Measurements from ENCODE around the gene FBXW7. TPM values are rescaled to one million over a fixed set of nuclear protein-coding genes. Genes with fewer than 3 reads are reported as not detected.
A peak's percentile ranks its signal among the peaks of the same experiment; 100 is the strongest.
"Not testable (repeated sequence)": the region's sequence is repeated elsewhere in the genome, so short reads cannot be mapped to it uniquely, and the experiment has no call there.

FBXW7 gene
- total RNA-seq, 6 experiments from 2014 or later, result 12.9 to 25.5 (median 17.6) TPM

DNA sequence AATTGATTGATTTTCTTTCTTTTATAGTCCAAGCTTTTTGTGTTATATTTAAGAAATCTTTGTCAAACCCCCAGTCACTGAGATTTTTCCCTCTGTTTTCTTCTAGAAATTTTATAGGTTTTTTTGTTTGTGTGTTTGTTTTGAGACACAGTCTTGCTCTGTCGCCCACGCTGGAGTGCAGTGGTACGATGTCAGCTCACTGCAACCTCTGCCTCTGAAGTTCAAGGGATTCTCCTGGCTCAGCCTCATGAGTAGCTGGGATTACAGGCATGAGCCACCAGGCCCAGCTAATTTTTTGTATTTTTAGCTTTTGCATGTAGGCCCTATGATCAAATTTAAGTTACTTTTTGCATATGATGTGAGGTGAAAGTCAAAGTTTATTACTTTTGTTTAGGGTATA, 20.9 kb upstream of the FBXW7 start:
- TF ChIP-seq, protein P1, sequence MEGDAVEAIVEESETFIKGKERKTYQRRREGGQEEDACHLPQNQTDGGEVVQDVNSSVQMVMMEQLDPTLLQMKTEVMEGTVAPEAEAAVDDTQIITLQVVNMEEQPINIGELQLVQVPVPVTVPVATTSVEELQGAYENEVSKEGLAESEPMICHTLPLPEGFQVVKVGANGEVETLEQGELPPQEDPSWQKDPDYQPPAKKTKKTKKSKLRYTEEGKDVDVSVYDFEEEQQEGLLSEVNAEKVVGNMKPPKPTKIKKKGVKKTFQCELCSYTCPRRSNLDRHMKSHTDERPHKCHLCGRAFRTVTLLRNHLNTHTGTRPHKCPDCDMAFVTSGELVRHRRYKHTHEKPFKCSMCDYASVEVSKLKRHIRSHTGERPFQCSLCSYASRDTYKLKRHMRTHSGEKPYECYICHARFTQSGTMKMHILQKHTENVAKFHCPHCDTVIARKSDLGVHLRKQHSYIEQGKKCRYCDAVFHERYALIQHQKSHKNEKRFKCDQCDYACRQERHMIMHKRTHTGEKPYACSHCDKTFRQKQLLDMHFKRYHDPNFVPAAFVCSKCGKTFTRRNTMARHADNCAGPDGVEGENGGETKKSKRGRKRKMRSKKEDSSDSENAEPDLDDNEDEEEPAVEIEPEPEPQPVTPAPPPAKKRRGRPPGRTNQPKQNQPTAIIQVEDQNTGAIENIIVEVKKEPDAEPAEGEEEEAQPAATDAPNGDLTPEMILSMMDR (IDR thresholded peaks at IDR 0.05), result no peak
- TF ChIP-seq POLR2A (IDR thresholded peaks at IDR 0.05), result no peak
- no peak for DNase-seq
- H3K9me3 ChIP-seq, result no peaks in the 10 kb centered on the region
- no peaks in the 10 kb centered on the region for H3K36me3 ChIP-seq
- WGBS (ENCODE audit: insufficient coverage, low coverage, low lambda C conversion rate, missing lambda C conversion rate), result 69% methylated on average over 3 of the region's 3 CpGs
- peak in 1 of 4 donors; percentile 23 for ATAC-seq
- no peaks in the 10 kb centered on the region for H3K27me3 ChIP-seq
- H3K4me3 ChIP-seq, result no peak overlapping the region
- intact Hi-C loops (cut with DNase I), result no loop called here
- no peak overlapping the region for H3K27ac ChIP-seq
- H3K4me1 ChIP-seq, result no peaks in the 10 kb centered on the region

DNA sequence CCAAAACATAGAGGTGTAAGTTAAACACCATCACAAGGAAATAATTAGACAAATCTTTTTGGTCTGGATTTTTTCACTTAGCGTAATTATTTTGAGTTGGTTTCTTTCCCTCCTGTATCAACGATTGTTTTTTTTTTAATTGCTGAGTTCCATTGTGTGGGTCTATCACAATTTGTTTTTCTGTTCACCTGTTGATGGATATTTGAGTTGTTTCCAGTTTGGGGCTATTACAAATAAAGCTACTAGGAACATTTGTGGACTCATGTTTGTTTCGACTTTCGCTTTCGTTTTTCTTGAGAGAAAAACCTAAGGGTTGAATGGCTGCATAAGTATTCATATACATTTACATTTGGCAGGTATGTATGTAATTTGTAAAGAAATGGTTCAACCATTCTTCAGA, 20.4 kb upstream of the FBXW7 start:
- no peaks in the 10 kb centered on the region for H3K27me3 ChIP-seq
- H3K36me3 ChIP-seq, result no peaks in the 10 kb centered on the region
- no peak for DNase-seq
- intact Hi-C loops (cut with DNase I), result no loop called here
- no peak for TF ChIP-seq POLR2A (IDR thresholded peaks at IDR 0.05)
- TF ChIP-seq, protein P1 (IDR thresholded peaks at IDR 0.05), result no peak
- no peaks in the 10 kb centered on the region for H3K4me1 ChIP-seq
- ATAC-seq, result peak in 2 of 4 donors; percentile 41 to 48
- H3K9me3 ChIP-seq, result no peaks in the 10 kb centered on the region
- H3K27ac ChIP-seq, result no peak overlapping the region
- WGBS (ENCODE audit: insufficient coverage, low coverage, low lambda C conversion rate, missing lambda C conversion rate), result 83% methylated on average over 5 of the region's 5 CpGs
- H3K4me3 ChIP-seq, result no peak overlapping the region

DNA sequence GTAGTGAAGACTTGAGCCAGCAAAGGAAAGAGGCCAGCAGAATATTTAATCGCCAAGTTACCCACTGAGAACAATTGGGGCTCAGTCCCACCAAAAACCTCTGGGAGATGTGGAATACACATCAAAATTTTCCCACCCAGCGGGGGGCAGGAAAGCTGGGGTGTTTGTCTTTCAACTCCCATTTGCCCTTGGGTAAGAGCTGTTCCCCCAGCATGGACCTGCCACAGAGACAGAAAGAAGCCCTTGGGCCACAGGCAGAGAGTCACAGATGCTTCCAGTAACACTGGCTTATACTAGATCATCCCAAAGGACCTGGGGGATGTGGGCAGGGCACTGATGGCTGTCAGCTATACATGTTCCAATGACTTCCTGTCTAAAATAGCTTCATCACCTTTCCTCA, 18.9 kb upstream of the FBXW7 start:
- WGBS (ENCODE audit: insufficient coverage, low coverage, low lambda C conversion rate, missing lambda C conversion rate), result 83% methylated on average over 1 of the region's 2 CpGs

DNA sequence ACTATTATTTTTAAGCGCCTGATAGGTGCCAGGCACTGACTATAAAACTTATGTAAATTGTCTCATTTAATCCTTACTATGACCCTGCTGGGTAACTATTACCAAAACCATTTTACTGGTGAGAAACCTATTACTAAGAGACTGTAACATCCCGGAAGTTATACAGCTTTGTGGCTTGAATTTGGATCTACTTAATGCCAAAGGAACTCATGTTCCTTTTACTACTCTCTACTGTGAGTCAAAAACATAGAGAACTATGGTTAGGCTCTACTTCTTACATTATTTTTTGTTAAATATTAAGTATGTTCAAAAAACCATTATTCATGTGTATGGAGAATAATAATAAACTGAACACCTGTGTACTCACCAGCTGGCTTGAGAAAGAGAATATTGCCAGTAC, 14.8 kb upstream of the FBXW7 start:
- H3K4me1 ChIP-seq; H3K9me3 ChIP-seq; H3K27me3 ChIP-seq; H3K27ac ChIP-seq; H3K36me3 ChIP-seq; DNase-seq; ATAC-seq; H3K4me3 ChIP-seq; intact Hi-C loops (cut with DNase I): not testable (repeated sequence)
- 94% methylated on average over 2 of the region's 2 CpGs for WGBS (ENCODE audit: insufficient coverage, low coverage, low lambda C conversion rate, missing lambda C conversion rate)

More for the DNA sequence above, 18.9 kb upstream of the FBXW7 start:
- H3K27ac ChIP-seq, result no peak overlapping the region
- no peaks in the 10 kb centered on the region for H3K27me3 ChIP-seq
- TF ChIP-seq POLR2A (IDR thresholded peaks at IDR 0.05), result no peak
- TF ChIP-seq, protein P1 (IDR thresholded peaks at IDR 0.05), result no peak
- DNase-seq (no peak), ATAC-seq (no peak)
- no peaks in the 10 kb centered on the region for H3K9me3 ChIP-seq
- no peaks in the 10 kb centered on the region for H3K36me3 ChIP-seq
- no peaks in the 10 kb centered on the region for H3K4me1 ChIP-seq
- intact Hi-C loops (cut with DNase I), result no loop called here
- no peak overlapping the region for H3K4me3 ChIP-seq

DNA sequence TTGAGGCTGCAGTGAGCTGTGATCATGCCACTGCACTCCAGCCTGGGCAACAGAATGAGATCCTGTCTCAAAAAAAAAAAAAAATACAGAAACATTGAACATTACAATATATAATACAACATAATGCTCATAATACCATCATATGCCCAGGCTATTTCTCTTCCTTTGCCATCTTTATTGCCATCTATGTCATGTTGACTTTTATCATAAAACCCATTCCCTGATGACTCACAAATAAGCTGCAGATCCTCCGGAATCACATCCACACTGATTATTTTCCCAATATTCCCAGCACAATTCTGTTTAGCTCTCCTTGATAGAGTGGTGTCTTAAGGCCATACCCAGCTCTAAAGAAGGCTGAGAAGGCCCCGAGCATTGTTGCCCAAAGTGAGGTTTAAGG, 9.2 kb upstream of the FBXW7 start:
- WGBS (ENCODE audit: insufficient coverage, low coverage, low lambda C conversion rate, missing lambda C conversion rate), result 78% methylated on average over 2 of the region's 2 CpGs

DNA sequence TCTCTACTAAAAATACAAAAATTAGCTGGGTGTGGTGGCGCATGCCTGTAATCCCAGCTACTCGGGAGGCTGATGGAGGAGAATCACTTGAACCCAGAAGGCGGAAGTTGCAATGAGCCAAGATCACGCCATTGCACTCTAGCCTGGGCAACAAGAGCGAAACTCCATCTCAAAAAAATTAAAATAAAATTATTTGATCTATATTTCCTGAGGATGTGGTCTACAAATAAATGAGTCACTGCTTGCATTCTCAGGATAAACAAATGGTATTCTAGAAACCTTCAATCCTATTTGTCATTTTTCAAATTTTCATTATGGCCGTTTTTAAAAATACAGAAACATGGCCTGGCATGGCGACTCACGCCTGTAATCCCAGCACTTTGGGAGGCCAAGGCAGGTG, 8.6 kb upstream of the FBXW7 start:
- H3K9me3 ChIP-seq; H3K4me1 ChIP-seq; intact Hi-C loops (cut with DNase I); ATAC-seq; H3K27me3 ChIP-seq; H3K36me3 ChIP-seq; DNase-seq; H3K4me3 ChIP-seq; H3K27ac ChIP-seq: not testable (repeated sequence)
- 88% methylated on average over 8 of the region's 8 CpGs for WGBS (ENCODE audit: insufficient coverage, low coverage, low lambda C conversion rate, missing lambda C conversion rate)

More for the DNA sequence above, 9.2 kb upstream of the FBXW7 start:
- H3K27me3 ChIP-seq, result no peaks in the 10 kb centered on the region
- DNase-seq, result no peak
- TF ChIP-seq POLR2A (IDR thresholded peaks at IDR 0.05), result no peak
- TF ChIP-seq, protein P1 (IDR thresholded peaks at IDR 0.05), result no peak
- no peak overlapping the region for H3K4me3 ChIP-seq
- H3K4me1 ChIP-seq, result no peaks in the 10 kb centered on the region
- intact Hi-C loops (cut with DNase I), result no loop called here
- no peaks in the 10 kb centered on the region for H3K36me3 ChIP-seq
- H3K9me3 ChIP-seq, result no peaks in the 10 kb centered on the region
- ATAC-seq, result no peak
- no peak overlapping the region for H3K27ac ChIP-seq
